PC-3 (cell line): ENCODE results near the gene ALAS2.

Experiments used
- CTCF ChIP-seq: fragments of 300-600 bp; sonication (generic); conservative IDR thresholded peaks from 2 replicates; pipeline ENCODE4 v1.5.1; 2017; ENCODE audit warnings: antibody characterized with exemption, low read depth, mild to moderate bottlenecking, low read length
- EZH2 ChIP-seq: fragments of 300-600 bp; sonication (generic); IDR thresholded peaks from one replicate; pipeline ENCODE4 v1.6.1; 2017; ENCODE audit warnings: antibody characterized with exemption, mild to moderate bottlenecking, low read length; ENCODE audit not compliant: unreplicated experiment
- EZH2phosphoT487 ChIP-seq: fragments of 300-600 bp; sonication (generic); IDR thresholded peaks from 2 replicates; pipeline ENCODE4 v1.6.1; 2018; ENCODE audit warnings: mild to moderate bottlenecking, antibody characterized with exemption, low read length, borderline replicate concordance

GRCh38 chrX:54979432-54979831 is 51.3 kb downstream of the ALAS2 start:
- TF ChIP-seq CTCF (no peak), EZH2 (no peak), EZH2phosphoT487 (no peak)
